ENCODE measurements around the gene IGF2BP2.

The IGF2BP2 gene

DNA sequence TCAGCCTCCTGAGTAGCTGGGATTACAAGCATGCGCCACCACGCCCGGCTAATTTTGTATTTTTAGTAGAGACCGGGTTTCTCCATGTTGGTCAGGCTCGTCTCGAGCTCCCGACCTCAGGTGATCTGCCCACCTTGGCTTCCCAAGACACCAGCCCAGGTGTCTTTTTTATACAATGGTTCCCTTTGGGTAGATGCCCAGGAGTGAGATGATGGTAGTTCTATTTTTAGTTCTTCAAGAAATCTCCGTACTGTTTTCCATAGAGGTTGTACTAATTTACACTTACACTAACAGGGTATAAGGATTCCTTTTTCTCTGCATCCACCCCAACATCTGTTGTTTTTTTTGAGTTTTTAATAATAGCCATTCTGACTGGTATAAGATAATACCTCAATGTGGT is 94.3 kb downstream of the IGF2BP2 start:
- no peak for DNase-seq

DNA sequence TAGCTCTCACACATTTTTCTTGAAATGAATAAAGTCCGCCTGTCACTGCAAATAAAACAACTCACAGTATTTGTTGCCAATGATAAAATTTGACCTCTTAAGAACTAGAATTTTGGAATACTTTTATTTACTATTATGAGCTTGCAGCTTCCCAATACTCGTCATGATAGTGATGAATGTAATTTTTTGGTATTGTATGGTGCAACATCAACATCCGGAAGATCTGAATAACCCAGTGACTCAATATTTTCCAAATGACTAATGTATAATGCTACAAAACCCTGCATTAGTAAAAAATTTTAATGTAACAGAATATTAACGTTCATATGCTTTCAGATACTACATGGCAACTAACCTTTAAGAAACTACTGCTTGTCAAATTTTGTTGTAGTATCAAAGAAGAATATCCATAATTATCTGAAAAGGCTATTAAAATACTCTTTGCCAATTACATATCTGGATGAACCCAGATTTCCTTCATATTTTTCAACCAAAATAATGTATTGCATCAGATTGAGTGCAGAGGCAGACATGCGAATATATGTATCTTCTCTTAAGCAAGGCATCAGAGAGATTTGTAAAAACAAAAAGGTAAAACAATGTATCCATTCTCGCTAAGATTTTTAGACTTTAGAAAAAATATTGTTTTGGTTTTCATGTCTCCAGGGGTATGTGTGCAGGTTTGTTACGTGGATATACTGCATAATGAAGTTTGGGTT is 95.3 kb downstream of the IGF2BP2 start:
- no peak for DNase-seq

DNA sequence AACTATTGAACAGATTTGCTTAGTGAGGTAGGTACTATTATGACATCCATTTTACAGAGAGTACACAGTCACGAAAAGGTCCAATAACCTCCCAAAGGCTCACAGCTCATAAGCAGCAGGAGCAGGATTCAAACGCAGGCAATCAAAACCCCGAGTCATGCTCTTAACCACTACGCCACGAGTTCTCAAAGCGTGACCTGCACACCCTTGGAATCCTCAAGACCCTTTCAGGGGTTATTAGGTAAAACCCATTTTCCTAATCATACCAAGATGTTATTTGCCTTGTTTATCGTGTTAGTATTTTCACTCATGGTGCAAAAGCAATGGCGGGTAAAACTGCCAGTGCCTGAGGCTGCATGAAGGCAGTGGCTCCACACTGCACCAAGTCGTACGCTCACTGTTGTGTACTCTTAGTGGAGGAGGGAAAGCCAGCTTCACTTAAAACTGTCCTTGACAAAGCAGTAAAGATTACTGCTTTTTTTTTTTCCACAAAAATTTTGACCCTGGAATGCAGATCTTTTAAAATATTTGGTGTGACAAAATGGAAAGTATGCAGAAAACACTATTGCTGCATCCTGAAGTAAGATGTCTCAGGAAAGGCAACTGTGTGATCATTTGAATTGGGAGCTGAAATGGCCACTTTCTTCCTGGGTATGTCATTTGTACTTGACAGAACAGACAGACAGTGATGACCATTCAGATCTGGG is 96.1 kb downstream of the IGF2BP2 start:
- DNase-seq: no peak

DNA sequence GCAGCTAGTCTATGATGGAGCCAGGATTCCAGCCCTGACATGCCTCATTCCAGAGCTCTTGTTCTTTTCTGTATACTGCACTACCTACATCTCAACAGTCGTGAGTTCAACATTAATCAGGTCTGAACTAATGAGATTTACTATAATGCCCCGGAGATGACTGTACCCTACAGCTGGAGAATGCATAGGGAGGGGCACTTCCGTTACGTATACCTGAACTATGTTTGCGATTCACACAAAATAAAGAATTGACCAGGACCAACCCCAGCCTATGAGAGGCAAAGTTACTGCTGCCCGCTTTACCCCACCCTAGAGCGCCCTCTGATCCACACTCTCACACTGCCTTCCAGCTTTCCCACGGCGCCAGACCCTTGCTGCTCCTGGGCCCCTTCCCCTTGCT is 97.0 kb downstream of the IGF2BP2 start:
- no peak for DNase-seq

- DNase-seq: no peak
Measured at GRCh38 chr3:185726254-185726967, 98.4 kb downstream of the IGF2BP2 start.

DNA sequence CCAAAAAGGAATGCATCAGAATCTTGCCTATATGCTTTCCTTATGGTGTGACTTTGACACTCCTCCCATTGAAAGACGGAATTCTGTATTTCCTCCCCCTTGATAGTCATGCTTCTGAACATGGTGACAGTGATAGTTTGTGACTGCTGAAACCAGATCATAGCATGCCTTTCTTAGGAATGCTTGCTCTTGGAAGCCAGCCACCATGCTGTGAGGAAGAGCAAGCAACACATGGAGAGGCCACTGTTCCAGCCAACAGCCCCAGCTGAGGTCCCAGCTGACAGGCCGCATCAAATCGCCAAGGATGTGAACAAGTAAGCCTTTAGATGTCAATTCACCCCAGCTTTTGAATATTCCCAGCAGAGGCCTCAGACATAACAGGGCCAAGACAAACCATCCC is 100.1 kb downstream of the IGF2BP2 start:
- DNase-seq: no peak

DNA sequence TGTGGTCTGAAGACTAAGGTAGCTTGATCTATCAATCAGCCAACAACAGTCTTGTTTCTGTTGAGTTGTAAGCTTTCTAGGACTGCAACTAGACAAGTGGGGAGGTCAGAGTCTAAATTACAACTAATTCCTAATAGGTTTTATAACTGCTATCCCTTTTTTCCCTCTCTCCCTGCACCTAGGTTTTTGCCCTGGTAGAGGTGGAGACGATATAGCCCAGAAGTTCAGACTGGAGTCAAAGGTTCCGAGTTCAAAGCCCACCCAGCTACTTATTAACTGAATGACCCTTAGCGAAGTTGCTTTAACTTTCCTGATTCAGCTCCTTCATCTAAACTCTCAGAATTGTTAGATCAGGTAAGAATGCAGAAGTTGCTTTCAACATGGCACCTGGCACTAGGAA is 100.6 kb downstream of the IGF2BP2 start:
- no peak for DNase-seq

GRCh38 chr3:185722881-185723280 is 102.0 kb downstream of the IGF2BP2 start:
- no peak for DNase-seq

- no peak for DNase-seq
Measured at GRCh38 chr3:185721970-185722369, 102.9 kb downstream of the IGF2BP2 start.

- DNase-seq: no peak
Measured at GRCh38 chr3:185720326-185720725, 104.5 kb downstream of the IGF2BP2 start.

DNA sequence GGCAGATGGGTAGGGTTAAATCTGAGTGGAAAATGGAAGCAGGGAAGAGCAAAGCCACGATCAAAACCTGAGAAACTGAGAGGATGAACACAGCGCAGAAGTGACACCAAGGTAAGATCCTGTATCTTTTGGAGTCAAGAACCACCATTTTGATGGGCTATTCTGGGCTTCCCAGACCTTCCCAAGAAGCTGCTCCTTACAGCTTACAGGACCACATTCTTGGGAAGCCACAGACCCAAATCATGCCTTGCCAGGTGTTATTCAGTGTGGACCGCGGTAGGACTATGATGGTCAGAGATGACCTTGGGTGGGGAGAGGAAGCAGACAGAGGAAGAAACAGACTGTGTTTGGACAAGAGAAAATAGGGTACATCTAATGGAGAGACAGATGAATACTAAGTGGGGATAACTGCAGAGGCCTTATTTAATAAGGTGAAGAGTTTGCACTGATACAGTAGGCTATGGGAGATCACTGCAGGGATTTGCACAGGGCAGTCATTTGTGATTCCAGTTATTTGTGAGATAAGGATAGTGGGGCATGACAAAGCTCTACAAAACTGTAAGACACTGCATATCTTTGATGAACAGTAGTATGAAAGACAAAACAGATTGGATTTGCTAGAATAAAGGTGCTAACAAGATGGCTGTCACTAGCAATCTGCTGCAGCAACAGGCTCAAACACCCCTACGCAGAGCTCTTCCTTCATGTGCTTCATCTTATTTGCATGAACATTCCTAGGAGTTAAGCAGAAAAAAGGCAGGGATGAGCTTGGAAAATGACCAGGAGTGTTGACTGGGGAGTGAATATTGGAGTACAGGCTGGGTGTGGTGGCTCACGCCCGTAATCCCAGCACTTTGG is 105.9 kb downstream of the IGF2BP2 start:
- DNase-seq: no peak

DNA sequence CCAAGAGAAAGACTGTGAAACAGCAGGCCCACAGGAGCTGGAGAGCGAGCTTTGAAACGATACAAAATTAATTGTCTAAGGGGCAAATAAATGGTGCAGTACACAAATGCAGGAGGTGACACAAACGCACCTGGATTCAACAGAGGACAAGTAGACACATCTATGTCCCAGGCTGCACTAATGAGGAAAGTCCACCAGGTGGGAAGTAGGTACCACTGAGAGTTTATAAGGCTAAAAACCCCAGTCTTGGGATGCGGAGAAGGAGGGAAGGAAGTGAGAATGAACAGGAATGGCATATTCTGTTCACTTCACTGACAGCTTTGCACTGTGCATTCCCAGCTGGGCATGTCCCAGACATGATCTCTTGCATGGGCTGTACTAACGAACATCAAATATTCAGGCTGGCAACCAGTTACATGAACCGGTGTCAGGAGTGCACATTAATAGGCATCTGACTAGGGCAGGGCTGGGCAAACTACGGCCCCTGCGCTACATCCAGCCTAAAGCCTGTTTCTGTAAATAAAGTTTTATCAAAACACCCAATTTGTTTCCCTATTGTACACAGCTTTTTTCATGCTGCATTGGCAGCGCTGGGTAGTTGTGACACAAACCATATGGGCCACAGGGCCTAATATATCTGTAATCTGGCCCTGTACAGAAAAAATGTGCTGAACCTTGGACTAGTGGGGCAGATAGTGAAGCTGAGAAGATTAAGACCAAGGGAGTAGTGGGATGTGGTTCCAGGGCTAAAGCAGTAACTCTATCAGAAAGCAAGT is 107.0 kb downstream of the IGF2BP2 start:
- DNase-seq: no peak

DNA sequence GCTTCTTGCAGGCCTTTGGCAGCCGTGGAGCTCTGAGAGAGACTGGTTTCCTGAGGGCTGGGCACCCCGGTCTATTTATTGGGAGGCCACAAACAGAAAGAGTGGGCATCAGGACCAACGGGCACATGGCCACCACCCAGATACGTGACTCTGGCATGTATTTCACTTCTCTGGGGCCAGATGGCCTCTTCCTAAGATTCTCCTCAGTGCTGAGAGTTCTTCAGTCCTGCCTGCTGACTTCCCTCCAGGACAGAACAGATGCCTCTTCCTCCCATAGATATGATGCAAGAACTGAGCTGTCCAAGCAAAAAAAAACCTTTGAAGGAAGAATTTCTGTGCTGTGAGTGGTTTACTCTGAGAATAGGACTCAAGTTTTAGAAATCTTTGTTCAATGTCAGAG is 107.7 kb downstream of the IGF2BP2 start:
- DNase-seq: no peak

GRCh38 chr3:185716436-185717108 is 108.3 kb downstream of the IGF2BP2 start:
- DNase-seq: no peak

DNA sequence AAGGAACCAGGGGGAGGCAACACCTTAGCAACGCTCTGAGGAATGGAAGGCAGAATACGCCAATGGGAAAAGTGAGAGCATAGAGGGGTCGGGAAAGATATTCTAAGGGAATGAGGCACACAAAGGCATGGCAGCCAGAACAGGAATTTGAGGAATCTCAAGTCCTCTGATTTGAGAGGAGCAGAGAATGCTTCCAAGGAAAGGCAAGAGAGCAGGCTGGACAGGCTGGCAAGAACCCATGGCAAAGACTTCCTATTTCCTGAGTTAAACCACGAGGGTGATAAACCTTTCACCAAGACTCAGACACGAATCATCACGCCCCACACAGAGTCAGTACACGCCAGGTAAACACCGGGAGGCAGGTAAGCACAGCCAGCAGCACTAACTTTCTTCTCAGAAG is 109.8 kb downstream of the IGF2BP2 start:
- DNase-seq: no peak

DNA sequence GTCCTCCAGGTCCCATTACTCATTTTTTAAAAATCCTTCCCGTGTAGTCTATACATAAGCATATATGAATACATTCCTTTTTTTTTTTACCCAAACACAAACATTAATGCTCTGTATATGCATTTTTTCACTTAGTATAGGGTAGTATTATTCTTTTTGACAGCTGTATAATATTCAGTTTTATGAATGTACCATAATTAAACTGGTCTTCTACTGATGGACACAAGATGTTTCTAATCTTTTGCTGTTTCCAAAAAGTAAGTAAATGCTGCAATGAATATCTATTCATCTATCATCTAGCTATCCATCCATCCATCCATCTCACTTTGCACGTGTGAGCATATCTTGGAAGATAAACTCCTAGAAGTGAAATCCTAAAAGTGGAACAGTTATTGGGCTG is 110.8 kb downstream of the IGF2BP2 start:
- DNase-seq: no peak

DNA sequence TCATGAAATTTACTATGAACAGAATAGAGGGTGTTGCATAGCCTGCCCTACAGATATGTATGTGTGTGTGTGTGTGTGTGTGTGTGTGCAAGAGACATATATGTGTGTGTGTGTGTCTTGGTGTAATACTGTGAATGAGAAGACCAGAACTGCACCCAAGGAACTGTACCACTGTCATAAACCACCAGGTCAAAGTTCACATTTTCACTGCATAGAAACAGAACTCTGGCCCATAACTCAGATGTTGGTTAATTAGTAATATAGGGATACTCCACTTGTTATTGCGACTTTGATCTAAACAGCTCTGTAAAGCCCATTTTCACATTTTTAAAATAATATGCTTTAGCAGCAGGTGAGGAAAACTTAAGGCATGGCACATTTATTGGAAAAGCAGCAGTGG is 111.8 kb downstream of the IGF2BP2 start:
- DNase-seq: no peak

DNA sequence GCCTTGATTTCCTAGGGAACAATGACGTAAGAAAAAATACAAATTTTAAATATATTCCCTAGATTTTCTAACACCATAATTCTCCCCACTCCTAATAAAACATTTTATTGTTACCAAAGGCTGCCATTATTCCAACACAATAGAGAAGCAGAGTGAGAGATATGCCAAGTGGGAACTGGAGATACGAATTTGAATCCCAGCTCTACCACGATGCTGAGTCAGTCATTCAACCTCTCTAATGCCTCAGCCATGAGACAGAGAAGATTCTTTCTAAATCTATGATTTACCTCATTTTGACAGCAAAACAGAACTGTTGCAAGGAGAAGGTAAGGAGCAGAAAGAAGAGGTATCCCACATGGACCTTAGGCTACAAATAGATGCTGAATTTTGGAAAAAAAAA is 112.5 kb downstream of the IGF2BP2 start:
- no peak for DNase-seq

- DNase-seq: no peak
Measured at GRCh38 chr3:185711255-185711870, 113.5 kb downstream of the IGF2BP2 start.

GRCh38 chr3:185709251-185709955 is 115.4 kb downstream of the IGF2BP2 start:
- no peak for DNase-seq

DNA sequence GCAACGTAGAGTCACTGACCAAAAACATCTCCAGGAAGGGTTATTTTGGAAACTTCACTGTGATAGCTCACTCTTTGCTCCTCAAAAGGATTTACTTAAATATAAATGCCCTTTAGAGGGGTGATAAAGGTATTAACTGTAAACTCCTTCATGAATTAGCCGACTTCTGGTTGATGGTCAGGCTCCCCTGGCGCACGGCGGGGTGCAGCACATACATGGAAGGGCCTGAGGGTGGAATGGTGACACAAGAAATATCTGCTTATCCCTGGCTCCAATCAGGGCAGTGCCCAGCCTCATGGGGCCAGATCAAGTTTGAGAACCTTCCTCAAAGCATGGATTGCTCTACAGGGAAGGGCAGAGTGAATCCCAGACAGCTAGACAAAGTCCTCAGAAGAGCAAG is 116.5 kb downstream of the IGF2BP2 start:
- no peak for DNase-seq
